ENCODE data around the gene SPOCK3.
"Not testable (repeated sequence)": the region's sequence is repeated elsewhere in the genome, so short reads cannot be mapped to it uniquely, and the experiment has no call there.

Gene SPOCK3

GRCh38 chr4:166827629-166828028 is 406.7 kb downstream of the SPOCK3 start:
- no peak for DNase-seq (ENCODE audit: low read depth in 2 of 3, low spot score in 1 of 3)

- no peak for DNase-seq (ENCODE audit: low read depth in 2 of 3, low spot score in 1 of 3)
These were observed 407.1 kb downstream of the SPOCK3 start for GRCh38 chr4:166827167-166827566.

DNA sequence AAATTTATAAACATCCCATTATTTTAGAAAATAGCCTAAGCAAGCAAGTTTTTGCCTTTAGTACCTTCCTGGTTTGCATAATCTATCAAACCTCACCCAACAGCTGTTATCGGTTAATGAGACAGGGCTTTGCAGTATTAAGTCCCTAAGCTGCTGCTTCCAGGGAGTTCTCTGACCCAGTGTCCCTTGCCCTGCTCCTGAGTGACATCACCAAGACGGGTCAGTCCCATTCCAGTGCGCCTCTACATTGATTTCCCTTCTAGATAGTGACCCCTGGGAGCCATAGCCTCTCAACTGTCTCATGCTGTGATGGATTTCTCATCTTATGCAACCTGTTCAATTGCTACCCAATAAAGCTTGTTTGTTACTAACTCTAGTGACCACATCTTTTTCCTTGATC is 410.4 kb downstream of the SPOCK3 start:
- DNase-seq (ENCODE audit: low read depth in 2 of 3, low spot score in 1 of 3) = no peak

DNA sequence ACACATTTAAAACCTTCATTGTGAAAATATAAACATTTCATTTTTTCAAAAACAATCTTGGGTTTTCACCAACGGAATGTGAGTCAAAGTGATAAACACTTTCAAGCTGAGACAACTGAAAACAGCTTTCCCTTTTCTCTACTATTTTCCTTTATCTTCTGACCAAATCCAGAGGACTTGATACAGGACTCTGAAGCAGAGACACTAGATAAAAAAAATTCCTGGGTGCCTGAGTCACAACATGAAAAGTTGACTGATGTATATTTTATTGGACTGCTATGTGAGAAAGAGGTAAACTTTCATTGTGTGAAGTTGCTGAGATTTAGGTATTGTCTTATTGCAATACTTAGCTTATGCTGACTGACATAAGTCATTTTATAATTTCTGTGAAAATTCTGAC is 411.2 kb downstream of the SPOCK3 start:
- no peak for DNase-seq (ENCODE audit: low read depth in 2 of 3, low spot score in 1 of 3)

DNA sequence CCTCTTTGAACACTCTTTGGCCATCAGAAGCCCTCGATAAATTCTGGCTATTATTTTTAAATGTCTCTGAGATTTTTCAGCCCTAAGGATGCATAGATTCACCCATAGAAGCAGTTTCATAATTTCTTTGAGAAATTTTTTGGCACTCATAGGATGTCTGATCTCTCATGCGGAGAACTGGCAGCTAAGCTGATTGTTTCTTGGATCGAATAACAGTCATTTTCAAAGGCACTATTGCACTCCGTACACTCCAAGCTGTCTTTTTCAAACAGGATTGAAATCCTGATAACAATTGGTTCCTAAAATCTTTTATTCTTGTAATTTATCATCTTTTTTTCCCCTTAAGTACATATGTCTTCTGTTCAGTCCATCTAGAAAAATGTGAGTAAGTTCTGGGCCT is 411.9 kb downstream of the SPOCK3 start:
- DNase-seq (ENCODE audit: low read depth in 2 of 3, low spot score in 1 of 3) = no peak

DNA sequence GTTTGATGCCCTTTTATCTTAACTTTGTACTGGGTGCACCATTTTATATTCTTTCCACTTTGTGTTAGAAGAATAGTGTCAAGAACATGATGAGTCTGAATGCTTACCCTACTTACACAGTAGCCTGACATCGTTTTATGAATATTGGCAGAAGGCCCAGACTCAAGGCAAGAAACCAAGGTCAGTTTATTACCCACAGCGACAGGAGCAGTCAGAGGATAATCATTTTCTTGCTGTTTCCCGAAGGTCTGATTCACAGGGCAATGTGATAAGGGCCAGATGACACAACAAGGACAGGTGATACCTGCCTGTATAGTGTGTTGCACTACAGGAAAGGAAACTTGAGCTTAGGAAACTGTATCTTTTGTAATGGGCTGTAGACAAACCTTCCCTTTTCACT is 417.4 kb downstream of the SPOCK3 start:
- DNase-seq (ENCODE audit: low read depth in 2 of 3, low spot score in 1 of 3) = no peak

DNA sequence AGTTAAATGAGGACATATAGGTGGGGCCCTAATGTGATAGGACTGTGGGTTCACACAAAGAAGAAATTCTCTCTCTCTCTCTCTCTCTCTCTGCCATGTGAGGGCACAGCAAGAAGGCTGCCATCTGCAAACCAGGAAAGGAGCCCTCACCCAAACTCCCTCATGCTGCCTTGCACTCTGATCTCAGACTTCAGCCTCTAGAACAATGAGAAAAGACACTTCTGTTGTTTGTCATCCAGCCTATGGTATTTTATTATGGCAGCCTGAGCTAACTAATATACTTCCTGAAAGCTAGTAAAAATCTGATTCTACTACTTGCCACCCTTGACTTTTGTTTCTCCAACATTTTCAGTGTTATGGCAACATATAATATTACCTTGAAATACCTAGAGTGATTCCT is 425.9 kb downstream of the SPOCK3 start:
- DNase-seq (ENCODE audit: low read depth in 2 of 3, low spot score in 1 of 3) = no peak

- DNase-seq (ENCODE audit: low read depth in 2 of 3, low spot score in 1 of 3) = no peak
These were observed 431.9 kb downstream of the SPOCK3 start for GRCh38 chr4:166802346-166802745.

- DNase-seq (ENCODE audit: low read depth in 2 of 3, low spot score in 1 of 3) = no peak
These were observed 436.2 kb downstream of the SPOCK3 start for GRCh38 chr4:166798126-166798525.

GRCh38 chr4:166777760-166778159 is 456.5 kb downstream of the SPOCK3 start:
- DNase-seq (ENCODE audit: low read depth in 2 of 3, low spot score in 1 of 3) = no peak

GRCh38 chr4:166763018-166763417 is 471.3 kb downstream of the SPOCK3 start:
- DNase-seq (ENCODE audit: low read depth in 2 of 3, low spot score in 1 of 3) = no peak

DNA sequence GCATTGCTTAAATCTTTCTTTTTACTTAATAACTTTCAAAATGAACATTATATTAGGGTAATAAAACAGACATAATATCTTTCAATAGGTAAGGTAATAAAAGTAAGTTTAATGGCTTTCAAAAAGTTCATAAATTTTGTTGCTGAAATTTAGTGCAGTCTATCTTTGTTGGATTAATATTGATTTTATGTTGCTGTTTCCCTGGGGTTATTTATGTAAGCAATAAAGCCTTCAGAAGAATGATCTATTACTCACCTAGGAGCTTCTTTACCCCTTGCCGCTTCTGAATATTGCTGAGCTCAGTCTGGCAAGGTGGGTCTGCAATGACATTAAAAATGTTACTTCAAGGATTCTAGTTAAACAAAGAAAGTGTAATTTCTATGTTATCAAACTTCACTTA is 492.6 kb downstream of the SPOCK3 start:
- DNase-seq (ENCODE audit: low read depth in 2 of 3, low spot score in 1 of 3) = no peak

DNA sequence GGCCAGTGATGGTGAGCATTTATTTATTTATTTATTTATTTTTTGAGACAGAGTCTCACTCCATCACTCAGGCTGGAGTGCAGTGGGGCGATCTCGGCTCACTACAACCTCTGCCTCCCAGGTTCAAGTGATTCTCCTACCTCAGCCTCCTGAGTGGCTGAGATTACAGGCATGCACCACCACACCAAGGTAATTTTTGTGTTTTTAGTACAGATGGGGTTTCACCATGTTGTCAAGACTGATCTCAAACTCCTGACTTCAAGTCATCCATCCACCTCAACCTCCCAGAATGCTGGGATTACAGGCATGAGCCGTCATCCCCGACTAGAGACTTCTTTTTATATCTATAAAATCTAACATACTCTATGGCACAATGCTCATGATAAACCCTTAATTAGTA is 495.1 kb downstream of the SPOCK3 start:
- DNase-seq (ENCODE audit: low read depth in 2 of 3, low spot score in 1 of 3) = not testable (repeated sequence)

DNA sequence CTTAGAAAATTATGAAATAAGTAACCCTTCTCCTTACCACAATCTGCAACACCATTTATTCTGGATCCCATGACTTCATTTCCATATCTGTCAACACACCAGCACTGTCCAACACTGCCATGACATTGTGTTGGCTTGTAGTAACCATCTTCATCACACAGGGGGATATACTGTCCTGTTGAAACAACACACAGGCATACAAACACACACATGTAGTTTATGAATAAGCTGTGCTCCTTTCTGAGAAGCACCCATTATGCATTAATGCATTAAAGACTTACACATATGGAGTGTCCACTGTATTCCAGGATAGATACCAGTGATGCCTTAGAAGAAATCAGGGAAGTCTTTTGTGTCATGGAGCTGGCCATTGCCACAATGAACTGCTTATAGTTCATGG is 496.9 kb downstream of the SPOCK3 start:
- no peak for DNase-seq (ENCODE audit: low read depth in 2 of 3, low spot score in 1 of 3)

DNA sequence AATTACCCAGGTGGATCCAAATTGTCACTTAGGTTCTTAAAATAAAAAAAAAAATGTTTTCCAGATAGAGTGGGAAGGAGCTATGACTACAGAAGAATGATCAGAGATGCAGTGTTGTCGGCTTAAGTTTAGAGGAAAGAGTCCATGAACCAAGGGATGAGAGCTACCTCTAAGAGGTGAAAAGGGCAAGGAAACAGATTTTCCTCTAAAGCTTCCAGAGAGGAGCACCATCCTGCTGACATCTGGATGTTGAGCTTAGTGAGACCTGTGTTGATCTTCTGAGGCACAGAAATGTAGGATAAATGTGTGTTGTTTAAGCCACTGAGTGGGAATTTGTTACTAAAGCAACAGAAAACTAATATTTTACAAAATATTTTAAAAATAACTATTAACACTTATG is 498.7 kb downstream of the SPOCK3 start:
- no peak for DNase-seq (ENCODE audit: low read depth in 2 of 3, low spot score in 1 of 3)

DNA sequence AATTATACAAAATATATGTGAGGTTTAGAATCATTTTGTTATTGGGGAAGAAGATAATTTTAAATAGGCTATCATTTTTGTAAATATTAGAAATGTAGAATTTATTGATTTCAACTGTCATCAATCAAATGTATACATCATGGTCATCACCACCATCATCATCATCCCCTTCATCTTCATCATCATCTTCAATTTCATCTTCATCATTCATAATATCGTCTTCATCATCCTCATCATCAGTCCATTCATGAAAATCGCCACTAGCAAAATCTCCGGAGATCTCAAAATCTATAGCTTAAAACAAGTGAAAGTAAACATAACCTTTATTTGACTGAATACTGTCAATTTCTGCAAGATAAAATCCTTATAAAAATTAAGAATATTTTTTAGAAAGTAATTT is 499.5 kb downstream of the SPOCK3 start:
- DNase-seq (ENCODE audit: low read depth in 2 of 3, low spot score in 1 of 3) = no peak

DNA sequence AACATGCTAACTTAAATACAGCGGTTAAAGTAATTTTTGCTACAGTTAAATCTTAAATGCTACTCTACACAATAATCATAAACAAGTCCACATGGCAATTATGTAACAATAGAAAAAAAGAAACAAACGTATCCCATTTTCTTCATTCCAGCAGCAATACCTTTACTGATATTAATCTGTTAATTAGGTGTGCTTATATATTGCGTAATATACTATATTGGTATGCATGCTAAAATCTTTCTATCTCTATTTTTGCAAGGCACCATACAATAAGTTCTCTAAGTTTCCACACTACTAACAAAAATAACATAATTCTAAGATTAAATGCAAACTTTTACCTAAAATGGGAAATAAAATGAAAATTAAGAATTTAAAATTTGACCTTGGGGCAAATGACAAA is 500.6 kb downstream of the SPOCK3 start:
- no peak for DNase-seq (ENCODE audit: low read depth in 2 of 3, low spot score in 1 of 3)

GRCh38 chr4:166726832-166727231 is 507.5 kb downstream of the SPOCK3 start:
- DNase-seq (ENCODE audit: low read depth in 2 of 3, low spot score in 1 of 3) = no peak

DNA sequence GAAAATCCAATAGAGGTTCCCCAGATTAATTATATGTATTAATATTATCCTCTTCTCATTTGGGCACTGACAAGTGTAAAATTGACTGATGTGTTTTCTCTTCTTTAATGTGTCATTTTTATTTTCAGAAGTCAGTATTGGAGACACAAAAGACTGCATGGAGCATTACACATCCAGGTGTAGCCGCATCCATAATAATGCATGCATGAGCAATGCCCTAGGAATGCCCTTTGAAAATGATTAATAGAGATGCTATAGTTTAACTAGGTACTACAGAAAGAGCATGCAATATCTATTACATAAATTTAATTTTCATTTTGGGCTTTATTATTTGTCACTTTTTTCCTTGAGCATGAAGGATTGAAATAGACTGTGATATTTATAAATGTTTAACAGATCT is 509.9 kb downstream of the SPOCK3 start:
- no peak for DNase-seq (ENCODE audit: low read depth in 2 of 3, low spot score in 1 of 3)

- DNase-seq (ENCODE audit: low read depth in 2 of 3, low spot score in 1 of 3) = no peak
These were observed 510.7 kb downstream of the SPOCK3 start for GRCh38 chr4:166723532-166724140.

GRCh38 chr4:166715748-166716713 is 518.3 kb downstream of the SPOCK3 start:
- not testable (repeated sequence) for DNase-seq (ENCODE audit: low read depth in 2 of 3, low spot score in 1 of 3)

DNA sequence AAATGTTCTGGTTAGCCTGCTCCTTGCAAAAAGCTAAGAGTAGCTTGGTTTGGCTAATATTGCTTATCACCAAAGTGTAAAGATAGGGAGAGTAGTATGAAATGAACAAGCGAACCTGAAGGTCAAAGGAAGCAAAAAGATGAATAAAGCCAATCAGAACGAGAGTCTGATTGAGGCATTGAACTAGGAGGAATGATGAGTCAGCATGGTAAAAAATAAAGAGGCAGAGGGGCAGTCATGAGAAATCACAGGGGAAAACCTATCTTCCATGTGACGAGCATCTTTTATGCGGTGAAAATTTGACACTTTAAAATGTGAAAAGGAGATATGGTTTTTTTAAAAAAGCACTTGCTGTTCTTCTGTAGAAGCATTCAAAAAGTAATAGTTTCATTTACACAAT is 533.7 kb downstream of the SPOCK3 start:
- DNase-seq (ENCODE audit: low read depth in 2 of 3, low spot score in 1 of 3) = no peak

GRCh38 chr4:166688835-166689234 is 545.5 kb downstream of the SPOCK3 start:
- no peak for DNase-seq (ENCODE audit: low read depth in 2 of 3, low spot score in 1 of 3)
